Activated CD4-positive, CD25-positive, alpha-beta regulatory T cell treated with anti-CD3 and anti-CD28 coated beads, Interleukin-2, amount 50 U/mL, for 24 hours (primary cell): ENCODE results near the gene AURKB.

Source experiments
- ATAC-seq, 2 donors: fragments of 150-1000 bp; cut with Tn5 transposase; one replicate each; pipeline ENCODE4 v1.10.0; 2021; ENCODE audit warnings: mild to moderate bottlenecking in 1 of 2, moderate library complexity in 1 of 2

The AURKB gene

GRCh38 chr17:8160741-8161221 is 49.6 kb downstream of the AURKB start:
- no peak for ATAC-seq

- ATAC-seq: no peak
Observed at GRCh38 chr17:8160224-8160577, 50.2 kb downstream of the AURKB start.

- ATAC-seq: no peak
Observed at GRCh38 chr17:8159459-8160223, 50.7 kb downstream of the AURKB start.

- no peak for ATAC-seq
Observed at GRCh38 chr17:8159032-8159400, 51.4 kb downstream of the AURKB start.

- ATAC-seq: peak in 1 of 2 donors; percentile 11
Observed at GRCh38 chr17:8158267-8159031, 51.9 kb downstream of the AURKB start.

- peak; percentile 81 to 83 for ATAC-seq
Observed at GRCh38 chr17:8156246-8156992, 54.0 kb downstream of the AURKB start.

GRCh38 chr17:8155996-8156245 is 54.5 kb downstream of the AURKB start:
- no peak for ATAC-seq

- ATAC-seq: no peak
Observed at GRCh38 chr17:8155231-8155995, 55.0 kb downstream of the AURKB start.
